ENCODE data around the gene ROGDI.

The ROGDI gene

GRCh38 chr16:4814046-4814445 is 11.6 kb upstream of the ROGDI start:
- in situ Hi-C loops (cut with MboI; ENCODE audit: low sequenced_read_pairs) = no loop called here

- in situ Hi-C loops (cut with MboI; ENCODE audit: low sequenced_read_pairs) = no loop called here
Measured at GRCh38 chr16:4813251-4814003, 11.0 kb upstream of the ROGDI start.

GRCh38 chr16:4811773-4812172 is 9.3 kb upstream of the ROGDI start:
- in situ Hi-C loops (cut with MboI; ENCODE audit: low sequenced_read_pairs) = no loop called here

GRCh38 chr16:4811242-4811641 is 8.8 kb upstream of the ROGDI start:
- in situ Hi-C loops (cut with MboI; ENCODE audit: low sequenced_read_pairs) = no loop called here

GRCh38 chr16:4806280-4806679 is 3.8 kb upstream of the ROGDI start:
- in situ Hi-C loops (cut with MboI; ENCODE audit: low sequenced_read_pairs) = no loop called here

- in situ Hi-C loops (cut with MboI; ENCODE audit: low sequenced_read_pairs) = no loop called here
Measured at GRCh38 chr16:4805231-4805630, 2.8 kb upstream of the ROGDI start.

GRCh38 chr16:4803898-4804762 is 1.7 kb upstream of the ROGDI start:
- in situ Hi-C loops (cut with MboI; ENCODE audit: low sequenced_read_pairs) = no loop called here

GRCh38 chr16:4803401-4803844 is 990 bp upstream of the ROGDI start:
- in situ Hi-C loops (cut with MboI; ENCODE audit: low sequenced_read_pairs) = no loop called here

GRCh38 chr16:4802659-4803287 is 340 bp upstream of the ROGDI start:
- in situ Hi-C loops (cut with MboI; ENCODE audit: low sequenced_read_pairs) = no loop called here

- in situ Hi-C loops (cut with MboI; ENCODE audit: low sequenced_read_pairs) = no loop called here
Measured at GRCh38 chr16:4801051-4801961, 1.1 kb downstream of the ROGDI start.

- in situ Hi-C loops (cut with MboI; ENCODE audit: low sequenced_read_pairs) = no loop called here
Measured at GRCh38 chr16:4800290-4801041, 2.0 kb downstream of the ROGDI start.

- in situ Hi-C loops (cut with MboI; ENCODE audit: low sequenced_read_pairs) = no loop called here
Measured at GRCh38 chr16:4799171-4799855, 3.1 kb downstream of the ROGDI start.

GRCh38 chr16:4798456-4798855 is 4.0 kb downstream of the ROGDI start:
- in situ Hi-C loops (cut with MboI; ENCODE audit: low sequenced_read_pairs) = no loop called here

GRCh38 chr16:4797805-4798252 is 4.6 kb downstream of the ROGDI start:
- in situ Hi-C loops (cut with MboI; ENCODE audit: low sequenced_read_pairs) = no loop called here

GRCh38 chr16:4796982-4797804 is 5.2 kb downstream of the ROGDI start:
- in situ Hi-C loops (cut with MboI; ENCODE audit: low sequenced_read_pairs) = no loop called here

- in situ Hi-C loops (cut with MboI; ENCODE audit: low sequenced_read_pairs) = no loop called here
Measured at GRCh38 chr16:4795828-4796572, 6.4 kb downstream of the ROGDI start.

GRCh38 chr16:4795181-4795827 is 7.1 kb downstream of the ROGDI start, which contains the start of gene SMIM22:
Gene SMIM22 (plus strand): TSS chr16:4795369. CDS start chr16:4795735, 366 bp downstream.
- in situ Hi-C loops (cut with MboI; ENCODE audit: low sequenced_read_pairs) = no loop called here

Measured in HL-60/S4 (cell line).